Endothelial cell of umbilical vein (primary cell): Measurements from ENCODE around the gene CEP152. TPM values are rescaled to one million over a fixed set of nuclear protein-coding genes. Genes with fewer than 3 reads are reported as not detected.

Source experiments
- BruUV-seq: library from RNA; stranded (reverse); fragments of 400-500 nt; replicated peaks from 2 replicates; lab custom pipeline; 2021; lab: Mats Ljungman, UMichigan
- CTCF ChIA-PET: fragments of 300-600, 350-600 bp; sonication (Branson Sonifier 250); formaldehyde crosslinking; loops from one replicate; lab custom pipeline; 2021; ENCODE audit warnings: antibody characterized with exemption, inconsistent platforms; lab: Charles Lee
- POLR2A ChIA-PET: fragments of 300-600, 350-600 bp; sonication (Branson Sonifier 250); formaldehyde crosslinking; loops from one replicate; lab custom pipeline; 2021; ENCODE audit warnings: antibody characterized with exemption, inconsistent platforms; lab: Charles Lee
- DNase-seq: peaks from one replicate; pipeline ENCODE4 v3.0.0-alpha.2; 2011; ENCODE audit warnings: low read depth, low spot score
- FAIRE-seq: peaks from 2 replicates; lab custom pipeline; 2011; peaks lifted over from hg19 to GRCh38; lab: Jason Lieb, UNC
- H2AFZ ChIP-seq: 2 replicates; pipeline ENCODE4 v1.6.0; 2012; ENCODE audit warnings: low read depth, low read length, control low read depth, inconsistent platforms
- H3K27ac ChIP-seq: 2 replicates; pipeline ENCODE4 v1.5.1; 2011; ENCODE audit warnings: low read depth, mild to moderate bottlenecking, control low read depth, low read length, moderate library complexity; ENCODE audit not compliant: insufficient read depth
- H3K27me3 ChIP-seq, 2 experiments: 2 replicates each; pipeline versions ENCODE4 v1.6.0 to v1.6.1; 2011; ENCODE audit warnings: low read length in 2 of 2, mixed read lengths in 1 of 2; ENCODE audit not compliant: control insufficient read depth in 2 of 2, insufficient read depth in 2 of 2
- H3K36me3 ChIP-seq, 2 experiments: 2 replicates in 1 of 2; 3 replicates in 1 of 2; pipeline ENCODE4 v1.5.1; 2011; ENCODE audit warnings: low read length in 2 of 2, mild to moderate bottlenecking in 1 of 2, moderate library complexity in 1 of 2; ENCODE audit not compliant: control insufficient read depth in 2 of 2, insufficient read depth in 2 of 2; ENCODE audit errors: extremely low read depth in 1 of 2
- H3K4me1 ChIP-seq: 3 replicates; pipeline ENCODE4 v1.5.1; 2011; ENCODE audit warnings: mild to moderate bottlenecking, low read length; ENCODE audit not compliant: control insufficient read depth, insufficient read depth; ENCODE audit errors: extremely low read depth
- H3K4me2 ChIP-seq: 2 replicates; pipeline ENCODE4 v1.6.1; 2011; ENCODE audit warnings: low read length, control low read depth, mixed read lengths; ENCODE audit not compliant: insufficient read depth
- H3K4me3 ChIP-seq, 3 experiments: fragments of 200-600 bp in 1 of 3; sonication (generic), shearing (Covaris generic) in 1 of 3; replicated peaks in 1 of 3; 2 replicates each; pipeline ENCODE4 v1.5.1; 2011 to 2016; ENCODE audit warnings: control low read depth in 3 of 3, low read length in 3 of 3, mild to moderate bottlenecking in 2 of 3, inconsistent platforms in 1 of 3, low read depth in 1 of 3, moderate library complexity in 1 of 3; ENCODE audit not compliant: insufficient read depth in 1 of 3
- H3K79me2 ChIP-seq: 2 replicates; pipeline ENCODE4 v1.6.0; 2012; ENCODE audit warnings: low read length, inconsistent platforms; ENCODE audit not compliant: control insufficient read depth, insufficient read depth
- H3K9ac ChIP-seq: replicated peaks from 2 replicates; pipeline ENCODE3; 2011; ENCODE audit warnings: low read length, control low read depth; ENCODE audit not compliant: insufficient read depth; ENCODE audit errors: extremely low read depth
- H3K9me1 ChIP-seq: replicated peaks from 3 replicates; pipeline ENCODE4 v1.6.0; 2011; ENCODE audit warnings: mild to moderate bottlenecking, low read length; ENCODE audit not compliant: control insufficient read depth, insufficient read depth; ENCODE audit errors: extremely low read depth
- H3K9me3 ChIP-seq: replicated peaks from 2 replicates; pipeline ENCODE4 v1.5.1; 2012; ENCODE audit warnings: low read length, inconsistent platforms; ENCODE audit not compliant: control insufficient read depth, insufficient read depth
- H4K20me1 ChIP-seq: replicated peaks from 2 replicates; pipeline ENCODE3; 2011; ENCODE audit warnings: mild to moderate bottlenecking, low read length; ENCODE audit not compliant: control insufficient read depth, insufficient read depth; ENCODE audit errors: extremely low read depth
- CTCF ChIP-seq, 2 donors: IDR thresholded peaks; 1 replicate in 1 of 2; 2 replicates in 1 of 2; pipeline ENCODE4 v1.5.1; 2011; ENCODE audit warnings: low read length in 2 of 2, mild to moderate bottlenecking in 2 of 2, moderate library complexity in 2 of 2, control low read depth in 1 of 2, inconsistent platforms in 1 of 2, low read depth in 1 of 2; ENCODE audit not compliant: insufficient read depth in 1 of 2; ENCODE audit errors: extremely low read depth in 1 of 2
- EZH2 ChIP-seq: IDR thresholded peaks from 2 replicates; pipeline ENCODE4 v1.6.1; 2012; ENCODE audit warnings: borderline replicate concordance, low read depth, mild to moderate bottlenecking, moderate library complexity, low read length, inconsistent platforms; ENCODE audit not compliant: severe bottlenecking
- FOS ChIP-seq: IDR thresholded peaks from 2 replicates; pipeline ENCODE4 v1.6.1; 2011; ENCODE audit warnings: mild to moderate bottlenecking, low read length, moderate library complexity, borderline replicate concordance; ENCODE audit not compliant: insufficient read depth
- GATA2 ChIP-seq: IDR thresholded peaks from 2 replicates; pipeline ENCODE4 v1.7.0; 2011; ENCODE audit warnings: low read depth, mild to moderate bottlenecking, moderate library complexity, mixed read lengths, low read length; ENCODE audit not compliant: insufficient read length, insufficient read depth
- JUN ChIP-seq: IDR thresholded peaks from 2 replicates; pipeline ENCODE4 v1.6.1; 2011; ENCODE audit warnings: borderline replicate concordance, low read depth; ENCODE audit not compliant: insufficient read length, insufficient read depth
- MAX ChIP-seq: IDR thresholded peaks from 2 replicates; pipeline ENCODE4 v1.6.1; 2011; ENCODE audit not compliant: insufficient read depth, insufficient read length
- MYC ChIP-seq: IDR thresholded peaks from one replicate; pipeline ENCODE4 v1.6.1; 2011; ENCODE audit warnings: mild to moderate bottlenecking, low read depth, low read length
- POLR2A ChIP-seq: IDR thresholded peaks from 2 replicates; pipeline ENCODE4 v1.6.1; 2012; ENCODE audit warnings: low read depth, mild to moderate bottlenecking, control low read depth, low read length
- POLR2AphosphoS5 ChIP-seq: IDR thresholded peaks from 2 replicates; pipeline ENCODE4 v1.6.1; 2012; ENCODE audit warnings: low read depth, mild to moderate bottlenecking, control low read depth, low read length, moderate library complexity; ENCODE audit not compliant: insufficient read depth
- dilution Hi-C: fragments of 300-500 bp; cut with MboI; formaldehyde crosslinking; loops from one replicate; pipeline ENCODE4 v1.15.0; 2019; ENCODE audit warnings: low sequenced_read_pairs; ENCODE audit not compliant: extremely low pct_ligation_motif_present
- intact Hi-C: fragments of 100-400 bp; cut with micrococcal nuclease; formaldehyde crosslinking; loops from one replicate; pipeline ENCODE4 v1.10.0; 2022
- polyA plus RNA-seq, 4 experiments: library from polyadenylated mRNA; depleted of rRNA in 3 of 4; stranded (reverse) in 3 of 4; unstranded in 1 of 4; fragments of >200 nt; gene quantifications; 2 replicates each; pipeline versions ENCODE4 v1.2.1 to v1.2.3, GENCODE V29; 2011 to 2012; ENCODE audit warnings: missing spikeins in 1 of 4
- total RNA-seq: library from RNA; stranded (reverse); gene quantifications from 2 replicates; pipeline ENCODE4 v1.2.3, GENCODE V29; 2021

Gene CEP152
- total and polyA plus RNA-seq, 2 donors (not counting 3 experiments of a cell fraction or from before 2014, with no cell fraction given), result 3.0 to 15.7 TPM

- no peak for FAIRE-seq
- H3K4me3 ChIP-seq, result no peak overlapping the region
- TF ChIP-seq CTCF (IDR thresholded peaks at IDR 0.05; ENCODE audit: extremely low read depth in 1 of 2, insufficient read depth in 1 of 2, low read depth in 1 of 2, low read length in 2 of 2), result no peak
- no peak for TF ChIP-seq MAX
- no peak for TF ChIP-seq MYC
- TF ChIP-seq JUN, result no peak
- no peak for TF ChIP-seq EZH2
- no peak for TF ChIP-seq GATA2
- no peak for TF ChIP-seq FOS
- TF ChIP-seq POLR2AphosphoS5, result no peak
- no peak for TF ChIP-seq POLR2A
- no peak overlapping the region for H3K9ac ChIP-seq
- POLR2A ChIA-PET, result no interaction called here
- CTCF ChIA-PET, result no interaction called here
- H3K36me3 ChIP-seq, result no peaks in the 10 kb centered on the region
- dilution Hi-C loops (no loop called here), intact Hi-C loops (no loop called here)
- no peaks in the 10 kb centered on the region for H3K9me1 ChIP-seq
- H3K27me3 ChIP-seq, result no peaks in the 10 kb centered on the region
- no peaks in the 10 kb centered on the region for H3K9me3 ChIP-seq
- no peaks in the 10 kb centered on the region for H4K20me1 ChIP-seq
- no peak overlapping the region for H2AFZ ChIP-seq
- no TSS peak for BruUV-seq
- no peaks in the 10 kb centered on the region for H3K4me1 ChIP-seq
- no peak overlapping the region for H3K27ac ChIP-seq
- H3K4me2 ChIP-seq, result no peak overlapping the region
- no peak for DNase-seq
- no peaks in the 10 kb centered on the region for H3K79me2 ChIP-seq
Observed at GRCh38 chr15:48845123-48845522, 34.3 kb upstream of the CEP152 start.
